ENCODE data around the gene DOCK1. TPM values are rescaled to one million over a fixed set of nuclear protein-coding genes. Genes with fewer than 3 reads are reported as not detected.

The DOCK1 gene
- polyA plus RNA-seq, 1 of the 3 experiments (the other 2 are of a cell fraction): 15.5 TPM

DNA sequence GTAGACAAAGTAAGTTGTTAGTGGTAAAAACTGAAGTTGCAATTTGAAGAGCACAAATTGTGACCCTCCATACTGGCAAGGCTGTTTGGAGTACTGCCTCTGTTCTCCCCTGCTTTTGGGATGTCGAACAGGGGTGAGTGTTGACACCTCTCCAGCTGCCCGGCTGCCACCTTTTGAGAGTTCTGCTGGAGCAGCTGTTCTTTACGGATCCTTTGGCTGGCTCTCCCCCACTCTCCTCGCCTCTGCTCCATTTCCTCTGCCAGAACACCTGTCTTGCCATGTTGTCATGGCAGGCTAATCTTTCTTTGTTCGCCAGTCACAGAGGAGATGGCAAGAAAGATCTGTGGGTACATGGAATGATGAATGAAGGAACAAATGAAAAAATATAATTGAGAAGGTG is 256.3 kb downstream of the DOCK1 start:
- H3K79me2 ChIP-seq (ENCODE audit: insufficient read depth): no peaks in the 10 kb centered on the region
- H3K4me2 ChIP-seq: no peak overlapping the region
- H3F3A ChIP-seq (replicated peaks; ENCODE audit: insufficient read depth): no peaks in the 10 kb centered on the region
- TF ChIP-seq EP300 (IDR thresholded peaks at IDR 0.05; ENCODE audit: borderline replicate concordance in 1 of 2, low read depth in 1 of 2, low read length in 1 of 2) (no peak), MXI1 (IDR thresholded peaks at IDR 0.05; ENCODE audit: low read depth, low read length) (no peak), GABPA (IDR thresholded peaks at IDR 0.05; ENCODE audit: low read depth) (no peak), TAF1 (IDR thresholded peaks at IDR 0.05; ENCODE audit: borderline replicate concordance, low read depth, low read length) (no peak), IRF3 (IDR thresholded peaks at IDR 0.05; ENCODE audit: low read depth, low read length) (no peak), REST (IDR thresholded peaks at IDR 0.05; ENCODE audit: low read depth, low read length) (no peak), NFIC (IDR thresholded peaks at IDR 0.05; ENCODE audit: borderline replicate concordance) (no peak), CHD2 (IDR thresholded peaks at IDR 0.05; ENCODE audit: low read length, partially characterized antibody) (no peak), RAD21 (IDR thresholded peaks at IDR 0.05; ENCODE audit: low read length) (no peak)
- H3K27me3 ChIP-seq (ENCODE audit: insufficient read depth): no peaks in the 10 kb centered on the region
- POLR2A ChIA-PET: no interaction called here
- no peaks in the 10 kb centered on the region for H3K9me2 ChIP-seq
- H4K20me1 ChIP-seq (ENCODE audit: insufficient read depth): 0 out of 2 replicates have a peak, but pooled peaks cover 3% of the 10 kb centered on the region
- WGBS (ENCODE audit: low lambda C conversion rate): 93% methylated on average over 5 of the region's 5 CpGs
- no peak overlapping the region for H2AFZ ChIP-seq (ENCODE audit: low read depth)
- H3K4me3 ChIP-seq (ENCODE audit: low read depth in 2 of 2, low read length in 1 of 2): no peak overlapping the region
- no peaks in the 10 kb centered on the region for H3K9me3 ChIP-seq
- CTCF ChIA-PET: no interaction called here
- no peak overlapping the region for H3K9ac ChIP-seq
- H3K27ac ChIP-seq (ENCODE audit: low read depth in 2 of 2, low read length in 1 of 2): no peak overlapping the region
- peaks cover 0 to 2% of the 10 kb centered on the region in 2 experiments for H3K36me3 ChIP-seq (replicated peaks in 1 of 2; ENCODE audit: control insufficient read depth in 1 of 2, insufficient read depth in 2 of 2, low read length in 1 of 2)
- H3K4me1 ChIP-seq (ENCODE audit: control insufficient read depth in 1 of 2, insufficient read depth in 2 of 2, low read depth in 1 of 2, low read length in 1 of 2): peaks cover 4 to 10% of the 10 kb centered on the region in 2 experiments; a peak in 3 of 4 replicates
- DNase-seq: no peak

DNA sequence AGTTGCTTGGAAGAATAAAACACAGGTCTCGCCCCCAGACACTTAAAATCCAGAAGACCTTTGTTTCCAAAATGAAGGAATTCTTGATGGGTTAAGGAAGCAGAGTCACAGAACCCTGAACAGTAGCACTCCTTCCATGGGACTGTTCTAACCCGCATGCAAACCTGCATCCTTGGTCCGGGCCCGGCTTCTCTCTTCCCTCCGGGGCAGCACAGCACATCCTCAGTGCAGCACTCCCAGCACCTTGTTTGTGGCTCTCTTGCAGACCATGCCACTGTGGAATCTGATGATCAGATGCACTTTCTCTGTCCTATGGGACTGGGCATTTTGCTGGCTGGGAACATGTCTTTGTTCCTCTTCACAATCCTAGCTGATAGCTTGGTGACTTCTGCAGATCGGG is 257.6 kb downstream of the DOCK1 start:
- DNase-seq: no peak
- Histone ChIP-seq H3K4me1 (ENCODE audit: control insufficient read depth in 1 of 2, insufficient read depth in 2 of 2, low read depth in 1 of 2, low read length in 1 of 2) (peaks cover 0 to 10% of the 10 kb centered on the region in 2 experiments; a peak in 2 of 4 replicates), H3K4me2 (no peak overlapping the region), H3F3A (replicated peaks; ENCODE audit: insufficient read depth) (no peaks in the 10 kb centered on the region), H3K27ac (ENCODE audit: low read depth in 2 of 2, low read length in 1 of 2) (no peak overlapping the region), H3K27me3 (ENCODE audit: insufficient read depth) (no peaks in the 10 kb centered on the region), H3K79me2 (ENCODE audit: insufficient read depth) (no peaks in the 10 kb centered on the region), H4K20me1 (ENCODE audit: insufficient read depth) (0 out of 2 replicates have a peak, but pooled peaks cover 3% of the 10 kb centered on the region), H3K9me2 (no peaks in the 10 kb centered on the region), H3K36me3 (replicated peaks in 1 of 2; ENCODE audit: control insufficient read depth in 1 of 2, insufficient read depth in 2 of 2, low read length in 1 of 2) (peaks cover 0 to 2% of the 10 kb centered on the region in 2 experiments), H3K9me3 (no peaks in the 10 kb centered on the region), H3K4me3 (ENCODE audit: low read depth in 2 of 2, low read length in 1 of 2) (no peak overlapping the region), H2AFZ (ENCODE audit: low read depth) (no peak overlapping the region), H3K9ac (no peak overlapping the region)
- ChIA-PET POLR2A (no interaction called here), CTCF (interaction anchor here (1.3 kb wide), 1 partner anchor 34 kb away, joined by 3 read pairs; no protein-coding TSS in a partner anchor)
- whole genome bisulfite sequencing (ENCODE audit: low lambda C conversion rate): 88% methylated on average over 6 of the region's 6 CpGs
- no peak for TF ChIP-seq ELF1 (IDR thresholded peaks at IDR 0.05)
- TF ChIP-seq USF1 (IDR thresholded peaks at IDR 0.05; ENCODE audit: borderline replicate concordance, low read depth): no peak
- TF ChIP-seq RAD21 (IDR thresholded peaks at IDR 0.05; ENCODE audit: low read length): no peak
- TF ChIP-seq MXI1 (IDR thresholded peaks at IDR 0.05; ENCODE audit: low read depth, low read length): no peak
- no peak for TF ChIP-seq NRF1 (IDR thresholded peaks at IDR 0.05; ENCODE audit: low read depth, low read length)
- no peak for TF ChIP-seq EZH2phosphoT487 (IDR thresholded peaks at IDR 0.05; ENCODE audit: borderline replicate concordance, low read depth)
- no peak for TF ChIP-seq SIN3A (IDR thresholded peaks at IDR 0.05; ENCODE audit: borderline replicate concordance, low read depth, low read length)
- no peak for TF ChIP-seq EP300 (IDR thresholded peaks at IDR 0.05; ENCODE audit: borderline replicate concordance in 1 of 2, low read depth in 1 of 2, low read length in 1 of 2)
- no peak for TF ChIP-seq FOSL2 (IDR thresholded peaks at IDR 0.05; ENCODE audit: borderline replicate concordance, low read depth)
- TF ChIP-seq GABPA (IDR thresholded peaks at IDR 0.05; ENCODE audit: low read depth): no peak
- no peak for TF ChIP-seq REST (IDR thresholded peaks at IDR 0.05; ENCODE audit: low read depth, low read length)
- no peak for TF ChIP-seq GATA2 (CRISPR knock-in tag; IDR thresholded peaks at IDR 0.05)
- TF ChIP-seq, protein P1, sequence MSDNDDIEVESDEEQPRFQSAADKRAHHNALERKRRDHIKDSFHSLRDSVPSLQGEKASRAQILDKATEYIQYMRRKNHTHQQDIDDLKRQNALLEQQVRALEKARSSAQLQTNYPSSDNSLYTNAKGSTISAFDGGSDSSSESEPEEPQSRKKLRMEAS (IDR thresholded peaks at IDR 0.05; ENCODE audit: low read depth): no peak
- TF ChIP-seq CHD2 (IDR thresholded peaks at IDR 0.05; ENCODE audit: low read length, partially characterized antibody): no peak

Measured in SK-N-SH (cell line).